ENCODE results near the gene C1orf116.

C1orf116 gene

GRCh38 chr1:207034998-207035397 is 2.4 kb upstream of the C1orf116 start:
- DNase-seq (ENCODE audit: low read depth in 3 of 3), result no peak

GRCh38 chr1:207034208-207034607 is 1.7 kb upstream of the C1orf116 start:
- no peak for DNase-seq (ENCODE audit: low read depth in 3 of 3)

GRCh38 chr1:207033302-207033701 is 746 bp upstream of the C1orf116 start:
- DNase-seq (ENCODE audit: low read depth in 3 of 3), result no peak

GRCh38 chr1:207031632-207032264 is 808 bp downstream of the C1orf116 start:
- no peak for DNase-seq (ENCODE audit: low read depth in 3 of 3)

GRCh38 chr1:207031016-207031415 is 1.5 kb downstream of the C1orf116 start:
- DNase-seq (ENCODE audit: low read depth in 3 of 3), result no peak

- no peak for DNase-seq (ENCODE audit: low read depth in 3 of 3)
Measured at GRCh38 chr1:207030522-207031009, 2.0 kb downstream of the C1orf116 start.

GRCh38 chr1:207029701-207030521 is 2.6 kb downstream of the C1orf116 start:
- no peak for DNase-seq (ENCODE audit: low read depth in 3 of 3)

GRCh38 chr1:207028884-207029650 is 3.5 kb downstream of the C1orf116 start:
- DNase-seq (ENCODE audit: low read depth in 3 of 3), result no peak

GRCh38 chr1:207027921-207028320 is 4.6 kb downstream of the C1orf116 start:
- DNase-seq (ENCODE audit: low read depth in 3 of 3), result no peak

GRCh38 chr1:207027206-207027777 is 5.3 kb downstream of the C1orf116 start:
- no peak for DNase-seq (ENCODE audit: low read depth in 3 of 3)

- no peak for DNase-seq (ENCODE audit: low read depth in 3 of 3)
Measured at GRCh38 chr1:207026104-207026534, 6.4 kb downstream of the C1orf116 start.

GRCh38 chr1:207025146-207025880 is 7.2 kb downstream of the C1orf116 start:
- no peak for DNase-seq (ENCODE audit: low read depth in 3 of 3)

- DNase-seq (ENCODE audit: low read depth in 3 of 3), result peak in 1 of 3 experiments; percentile 22
Measured at GRCh38 chr1:207024202-207025145, 8.1 kb downstream of the C1orf116 start.

- DNase-seq (ENCODE audit: low read depth in 3 of 3), result no peak
Measured at GRCh38 chr1:207022996-207023679, 9.4 kb downstream of the C1orf116 start.

- DNase-seq (ENCODE audit: low read depth in 3 of 3), result no peak
Measured at GRCh38 chr1:207021876-207022596, 10.5 kb downstream of the C1orf116 start.

GRCh38 chr1:207021139-207021861 is 11.3 kb downstream of the C1orf116 start:
- DNase-seq (ENCODE audit: low read depth in 3 of 3), result no peak

GRCh38 chr1:207020709-207021107 is 11.8 kb downstream of the C1orf116 start:
- DNase-seq (ENCODE audit: low read depth in 3 of 3), result no peak

- DNase-seq (ENCODE audit: low read depth in 3 of 3), result no peak
Measured at GRCh38 chr1:207020065-207020708, 12.4 kb downstream of the C1orf116 start.
